ENCODE results near the gene ARHGEF1.

The ARHGEF1 gene

DNA sequence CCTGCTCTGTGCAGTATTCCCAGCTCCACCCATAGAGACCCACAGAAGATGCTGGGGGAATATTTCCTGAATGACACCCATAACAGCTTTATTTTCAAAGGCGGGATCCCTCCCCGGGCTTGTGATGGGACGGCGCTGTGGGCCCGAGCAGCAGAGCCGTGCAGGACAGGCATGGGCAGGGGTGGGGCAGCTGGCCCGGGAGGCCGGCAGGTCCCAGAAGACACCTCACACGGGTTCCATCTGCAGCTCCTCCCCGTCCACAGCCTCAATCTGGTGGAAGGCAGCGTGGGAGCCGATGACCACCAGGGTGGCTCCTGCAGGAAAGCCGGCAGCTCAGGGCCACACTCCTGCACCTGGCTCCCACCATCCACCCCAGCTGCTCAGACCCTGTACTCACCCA, 73.6 kb downstream of the ARHGEF1 start:
- DNase-seq (ENCODE audit: low spot score): no peak
